ENCODE results near the gene AMOTL2.

Gene AMOTL2

DNA sequence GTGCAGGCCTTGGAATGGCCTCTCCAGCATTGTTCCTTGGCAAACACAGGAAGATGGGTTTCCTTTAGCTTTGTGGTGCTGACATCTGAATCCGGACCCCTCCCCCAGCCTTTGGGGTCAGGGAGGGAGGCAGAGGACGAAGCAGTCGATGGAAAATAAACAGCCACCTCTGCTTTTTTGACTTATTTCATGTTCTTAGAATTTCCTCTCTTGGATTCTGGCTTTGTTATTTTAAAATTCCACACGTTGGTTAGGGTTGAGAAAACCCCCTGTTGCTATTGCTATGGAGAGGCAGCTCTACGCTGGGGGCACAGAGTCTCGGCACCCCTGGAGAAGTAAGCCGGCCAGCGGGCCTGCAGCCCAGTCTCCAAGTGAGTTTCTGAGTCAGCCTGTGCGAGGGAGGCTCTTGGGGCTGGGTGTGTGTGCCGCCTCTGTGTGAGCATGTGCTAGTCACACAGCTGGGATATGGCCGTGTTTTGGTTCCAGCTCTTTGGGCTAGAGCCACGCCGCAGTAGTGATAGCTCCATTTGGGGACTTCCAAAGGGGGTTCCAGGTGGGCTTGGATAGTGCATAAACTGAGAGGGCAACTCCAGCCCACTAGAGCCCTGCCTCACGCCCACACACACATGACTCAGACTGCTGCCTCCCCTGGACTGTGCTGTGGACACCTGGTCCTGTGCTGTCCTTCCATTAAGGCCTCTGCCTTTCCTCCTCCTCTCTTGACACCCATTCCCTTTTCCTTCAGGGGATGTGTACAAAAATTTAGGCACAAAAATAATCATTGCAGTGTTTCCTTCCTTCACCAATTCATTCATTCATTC is 58.8 kb downstream of the AMOTL2 start:
- no peak overlapping the region for H3K4me3 ChIP-seq (ENCODE audit: low read depth, low read length)
- TF ChIP-seq, protein P1, sequence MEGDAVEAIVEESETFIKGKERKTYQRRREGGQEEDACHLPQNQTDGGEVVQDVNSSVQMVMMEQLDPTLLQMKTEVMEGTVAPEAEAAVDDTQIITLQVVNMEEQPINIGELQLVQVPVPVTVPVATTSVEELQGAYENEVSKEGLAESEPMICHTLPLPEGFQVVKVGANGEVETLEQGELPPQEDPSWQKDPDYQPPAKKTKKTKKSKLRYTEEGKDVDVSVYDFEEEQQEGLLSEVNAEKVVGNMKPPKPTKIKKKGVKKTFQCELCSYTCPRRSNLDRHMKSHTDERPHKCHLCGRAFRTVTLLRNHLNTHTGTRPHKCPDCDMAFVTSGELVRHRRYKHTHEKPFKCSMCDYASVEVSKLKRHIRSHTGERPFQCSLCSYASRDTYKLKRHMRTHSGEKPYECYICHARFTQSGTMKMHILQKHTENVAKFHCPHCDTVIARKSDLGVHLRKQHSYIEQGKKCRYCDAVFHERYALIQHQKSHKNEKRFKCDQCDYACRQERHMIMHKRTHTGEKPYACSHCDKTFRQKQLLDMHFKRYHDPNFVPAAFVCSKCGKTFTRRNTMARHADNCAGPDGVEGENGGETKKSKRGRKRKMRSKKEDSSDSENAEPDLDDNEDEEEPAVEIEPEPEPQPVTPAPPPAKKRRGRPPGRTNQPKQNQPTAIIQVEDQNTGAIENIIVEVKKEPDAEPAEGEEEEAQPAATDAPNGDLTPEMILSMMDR (IDR thresholded peaks at IDR 0.05; ENCODE audit: control insufficient read depth, extremely low read depth, insufficient read depth) = no peak
- no peak for DNase-seq (ENCODE audit: low read depth)

- TF ChIP-seq, protein P1 (IDR thresholded peaks at IDR 0.05; ENCODE audit: control insufficient read depth, extremely low read depth, insufficient read depth) = no peak
- H3K4me3 ChIP-seq (ENCODE audit: low read depth, low read length) = no peak overlapping the region
- DNase-seq (ENCODE audit: low read depth) = no peak
These were observed 59.5 kb downstream of the AMOTL2 start for GRCh38 chr3:134314588-134315285.

DNA sequence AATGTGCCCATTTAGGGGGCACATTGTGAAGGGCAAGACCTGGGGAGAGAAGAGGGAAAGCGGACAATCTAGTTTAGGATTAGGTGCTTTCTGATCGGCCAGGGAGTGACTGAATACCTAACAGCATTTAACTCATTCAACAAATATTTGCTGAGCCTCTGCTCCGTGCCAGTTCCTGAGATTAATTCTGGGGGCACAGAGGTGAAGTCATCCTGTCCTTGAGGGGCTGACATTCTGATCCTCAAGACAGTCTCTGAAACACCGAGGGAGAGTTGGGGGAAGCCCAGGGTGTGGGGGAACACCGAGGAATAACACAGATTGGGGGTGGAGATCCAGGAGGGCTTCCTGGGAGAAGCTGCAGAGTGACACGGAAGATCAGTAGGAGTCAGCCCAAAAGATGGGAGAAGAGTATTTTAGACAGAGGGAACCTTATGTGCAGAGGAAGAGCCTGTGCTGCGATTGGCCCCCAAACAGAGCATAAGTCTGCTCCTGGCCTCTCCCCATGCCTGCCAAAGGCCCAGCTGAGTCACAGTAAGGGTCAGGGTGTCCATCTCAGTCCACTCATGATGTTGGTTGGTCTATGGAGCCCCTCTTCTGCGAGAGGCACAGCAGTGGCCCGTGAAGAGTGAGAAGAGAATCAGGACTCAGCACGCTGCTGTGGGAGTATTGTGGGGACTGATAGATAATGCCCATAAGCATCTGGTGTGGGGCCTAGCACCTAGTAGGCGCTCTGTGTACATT is 60.2 kb downstream of the AMOTL2 start:
- no peak overlapping the region for H3K4me3 ChIP-seq (ENCODE audit: low read depth, low read length)
- DNase-seq (ENCODE audit: low read depth) = no peak
- TF ChIP-seq, protein P1 (IDR thresholded peaks at IDR 0.05; ENCODE audit: control insufficient read depth, extremely low read depth, insufficient read depth) = no peak

DNA sequence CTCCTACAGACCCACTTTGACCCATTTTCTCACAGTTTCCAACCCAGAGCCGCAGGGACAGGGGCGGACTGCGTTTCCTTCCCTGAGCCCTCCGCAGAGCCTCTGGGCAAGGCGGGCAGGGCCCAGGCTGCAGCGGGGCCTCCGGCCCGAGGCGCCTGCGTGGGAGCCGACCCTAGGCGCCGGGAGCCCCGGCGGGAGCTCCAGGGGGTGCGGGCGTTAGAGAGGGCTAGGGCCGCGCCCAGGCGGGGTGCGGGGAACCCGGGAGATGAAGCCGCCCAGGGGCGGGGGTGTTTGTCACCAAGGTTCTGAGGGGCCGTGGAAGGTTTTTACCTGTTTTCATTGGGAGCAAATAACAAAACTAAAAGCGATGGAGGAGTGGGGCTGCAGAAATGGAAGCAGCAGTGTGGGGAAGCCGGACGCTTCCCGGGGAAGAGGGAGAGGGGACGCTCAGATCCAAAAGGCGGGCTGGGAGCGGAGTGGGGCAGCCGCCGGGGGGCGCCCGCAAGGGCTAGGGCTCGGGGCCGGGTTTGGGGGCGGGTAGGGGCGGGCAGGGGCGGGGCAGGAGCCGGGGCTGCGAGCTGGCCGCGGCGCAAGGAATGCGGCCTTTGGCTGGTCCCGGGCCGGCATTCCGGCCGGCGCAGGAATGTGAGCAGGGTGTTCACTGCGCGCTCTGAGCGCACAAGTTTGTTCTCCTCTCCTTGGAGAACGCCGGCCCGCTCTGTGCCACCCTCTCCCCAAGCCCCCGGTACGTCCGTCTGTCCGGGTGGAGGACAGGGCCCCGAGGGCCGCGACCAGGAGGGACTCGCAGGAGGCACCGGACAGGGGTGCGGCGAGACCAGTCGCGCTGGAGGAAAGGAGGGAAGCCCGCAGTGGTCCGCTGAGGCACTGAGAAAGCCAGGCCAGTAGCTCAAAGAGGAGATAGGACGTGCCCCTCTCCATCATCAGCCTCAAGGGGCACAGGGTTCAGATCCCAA is 61.1 kb downstream of the AMOTL2 start:
- TF ChIP-seq, protein P1 (IDR thresholded peaks at IDR 0.05; ENCODE audit: control insufficient read depth, extremely low read depth, insufficient read depth) = no peak
- no peak for DNase-seq (ENCODE audit: low read depth)
- no peak overlapping the region for H3K4me3 ChIP-seq (ENCODE audit: low read depth, low read length)

DNA sequence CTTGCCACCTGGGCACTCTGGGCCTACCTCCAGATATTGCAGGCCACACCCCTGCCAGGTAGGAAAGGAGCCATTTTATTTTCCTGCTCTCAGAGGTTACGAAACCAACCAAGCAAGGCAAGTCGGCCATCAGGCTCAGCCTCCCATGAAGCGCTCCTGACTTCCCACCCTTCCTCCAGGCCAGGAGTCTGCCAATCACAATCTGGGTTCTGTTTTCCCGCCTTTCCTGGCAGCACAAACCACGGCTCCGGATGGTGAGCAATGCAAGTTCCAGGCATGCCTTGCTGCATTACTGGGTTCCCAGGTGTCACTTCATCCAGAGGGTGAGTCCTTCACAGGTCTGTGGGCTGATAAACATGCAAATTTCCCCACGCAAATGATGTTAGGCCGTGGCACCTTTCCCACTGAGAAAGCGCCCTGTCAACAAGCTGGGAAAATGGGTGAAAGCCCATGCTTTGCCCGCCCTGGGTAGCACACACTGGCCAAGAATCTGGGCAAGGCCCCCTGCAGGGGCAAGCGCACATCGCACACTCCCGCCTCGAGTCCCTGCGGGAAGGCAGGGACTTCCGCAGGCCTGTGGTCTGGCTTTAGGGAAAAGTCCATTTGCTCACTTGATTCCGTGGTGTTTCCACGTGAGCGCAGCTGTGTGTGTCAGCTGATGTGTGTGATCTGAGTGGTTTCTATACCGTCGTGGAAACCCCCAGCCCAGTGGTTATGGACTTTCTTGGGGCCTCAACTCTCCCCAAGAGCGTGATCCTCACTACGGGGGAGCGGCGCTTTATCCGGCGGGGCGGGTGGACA is 62.0 kb downstream of the AMOTL2 start:
- TF ChIP-seq, protein P1 (IDR thresholded peaks at IDR 0.05; ENCODE audit: control insufficient read depth, extremely low read depth, insufficient read depth) = no peak
- H3K4me3 ChIP-seq (ENCODE audit: low read depth, low read length) = no peak overlapping the region
- no peak for DNase-seq (ENCODE audit: low read depth)
